Fibroblast of lung (primary cell): ENCODE data around the gene TACR1. TPM values are rescaled to one million over a fixed set of nuclear protein-coding genes. Genes with fewer than 3 reads are reported as not detected.

Source experiments
- DNase-seq, 2 donors: peaks; one replicate each; pipeline versions ENCODE4 v3.0.0 to v3.0.0-alpha.2; 2010; ENCODE audit warnings: low read depth in 2 of 2
- H2AFZ ChIP-seq: 2 replicates; pipeline ENCODE4 v1.5.1; 2012; ENCODE audit warnings: low read length, control low read depth, inconsistent platforms
- H3K27ac ChIP-seq: 2 replicates; pipeline ENCODE4 v1.5.1; 2011; ENCODE audit warnings: low read length, control low read depth; ENCODE audit not compliant: insufficient read depth
- H3K27me3 ChIP-seq: 2 replicates; pipeline ENCODE4 v1.5.1; 2011; ENCODE audit warnings: mild to moderate bottlenecking, low read length; ENCODE audit not compliant: control insufficient read depth, insufficient read depth
- H3K36me3 ChIP-seq: 2 replicates; pipeline ENCODE4 v1.5.1; 2011; ENCODE audit warnings: low read length; ENCODE audit not compliant: control insufficient read depth, insufficient read depth
- H3K4me1 ChIP-seq: 2 replicates; pipeline ENCODE4 v1.5.1; 2011; ENCODE audit warnings: low read length; ENCODE audit not compliant: control insufficient read depth, insufficient read depth; ENCODE audit errors: extremely low read depth
- H3K4me2 ChIP-seq: 2 replicates; pipeline ENCODE4 v1.5.1; 2011; ENCODE audit warnings: low read length, control low read depth; ENCODE audit not compliant: insufficient read depth; ENCODE audit errors: extremely low read depth
- H3K4me3 ChIP-seq, 4 experiments: fragments of 200-600 bp in 1 of 4; sonication (generic) in 1 of 4; replicated peaks in 1 of 4; 2 replicates each; pipeline ENCODE4 v1.5.1; 2011 to 2016; ENCODE audit warnings: low read length in 4 of 4, low read depth in 3 of 4, mild to moderate bottlenecking in 3 of 4, control low read depth in 2 of 4, inconsistent platforms in 1 of 4, mixed read lengths in 1 of 4; ENCODE audit not compliant: insufficient read depth in 1 of 4; ENCODE audit errors: control extremely low read depth in 1 of 4
- H3K79me2 ChIP-seq: 2 replicates; pipeline ENCODE4 v1.5.1; 2012; ENCODE audit warnings: mild to moderate bottlenecking, low read length, inconsistent platforms; ENCODE audit not compliant: control insufficient read depth, insufficient read depth
- H3K9ac ChIP-seq: 2 replicates; pipeline ENCODE4 v1.5.1; 2011; ENCODE audit warnings: mild to moderate bottlenecking, low read length, control low read depth; ENCODE audit not compliant: insufficient read depth
- H3K9me3 ChIP-seq: 2 replicates; pipeline ENCODE4 v1.5.1; 2012; ENCODE audit warnings: low read depth, low read length; ENCODE audit not compliant: control insufficient read depth, insufficient read depth
- H4K20me1 ChIP-seq: 2 replicates; pipeline ENCODE4 v1.5.1; 2011; ENCODE audit warnings: low read length; ENCODE audit not compliant: control insufficient read depth, insufficient read depth; ENCODE audit errors: extremely low read depth
- EZH2 ChIP-seq: IDR thresholded peaks from 2 replicates; pipeline ENCODE4 v1.5.1; 2012; ENCODE audit warnings: low read length, control low read depth, mild to moderate bottlenecking; ENCODE audit errors: missing control alignments
- polyA plus RNA-seq, 2 donors: library from polyadenylated mRNA; depleted of rRNA in 1 of 2; stranded (reverse) in 1 of 2; unstranded in 1 of 2; fragments of >200 nt; gene quantifications; 2 replicates each; pipeline ENCODE4 v1.2.1, GENCODE V29; 2011 to 2012; ENCODE audit warnings: missing spikeins in 1 of 2
- total RNA-seq: library from RNA; depleted of rRNA; stranded (reverse); fragments of >200 nt; gene quantifications from 2 replicates; pipeline ENCODE4 v1.2.1, GENCODE V29; 2014
- TF ChIP-seq, protein P1 (sequence below), 2 donors: IDR thresholded peaks in 1 of 2; conservative IDR thresholded peaks in 1 of 2; 1 replicate in 1 of 2; 2 replicates in 1 of 2; pipeline ENCODE4 v1.5.1; 2011 to 2012; ENCODE audit warnings: low read length in 2 of 2, control low read depth in 1 of 2, inconsistent platforms in 1 of 2, low read depth in 1 of 2, mild to moderate bottlenecking in 1 of 2

TACR1 gene
- total and polyA plus RNA-seq, 2 donors (not counting 1 experiment from before 2014, with no cell fraction given): 0.05 to 0.17 TPM

GRCh38 chr2:75003276-75003675 lies 196.0 kb downstream of the TACR1 start:
- H3K9ac ChIP-seq: no peak overlapping the region
- no peak overlapping the region for H3K4me2 ChIP-seq
- H3K4me1 ChIP-seq: no peaks in the 10 kb centered on the region
- no peaks in the 10 kb centered on the region for H3K9me3 ChIP-seq
- no peaks in the 10 kb centered on the region for H3K79me2 ChIP-seq
- H4K20me1 ChIP-seq: no peaks in the 10 kb centered on the region
- no peak overlapping the region for H2AFZ ChIP-seq
- H3K36me3 ChIP-seq: no peaks in the 10 kb centered on the region
- H3K27ac ChIP-seq: no peak overlapping the region
- TF ChIP-seq, protein P1, sequence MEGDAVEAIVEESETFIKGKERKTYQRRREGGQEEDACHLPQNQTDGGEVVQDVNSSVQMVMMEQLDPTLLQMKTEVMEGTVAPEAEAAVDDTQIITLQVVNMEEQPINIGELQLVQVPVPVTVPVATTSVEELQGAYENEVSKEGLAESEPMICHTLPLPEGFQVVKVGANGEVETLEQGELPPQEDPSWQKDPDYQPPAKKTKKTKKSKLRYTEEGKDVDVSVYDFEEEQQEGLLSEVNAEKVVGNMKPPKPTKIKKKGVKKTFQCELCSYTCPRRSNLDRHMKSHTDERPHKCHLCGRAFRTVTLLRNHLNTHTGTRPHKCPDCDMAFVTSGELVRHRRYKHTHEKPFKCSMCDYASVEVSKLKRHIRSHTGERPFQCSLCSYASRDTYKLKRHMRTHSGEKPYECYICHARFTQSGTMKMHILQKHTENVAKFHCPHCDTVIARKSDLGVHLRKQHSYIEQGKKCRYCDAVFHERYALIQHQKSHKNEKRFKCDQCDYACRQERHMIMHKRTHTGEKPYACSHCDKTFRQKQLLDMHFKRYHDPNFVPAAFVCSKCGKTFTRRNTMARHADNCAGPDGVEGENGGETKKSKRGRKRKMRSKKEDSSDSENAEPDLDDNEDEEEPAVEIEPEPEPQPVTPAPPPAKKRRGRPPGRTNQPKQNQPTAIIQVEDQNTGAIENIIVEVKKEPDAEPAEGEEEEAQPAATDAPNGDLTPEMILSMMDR (conservative IDR thresholded peaks at IDR 0.05 in 1 of 2, IDR thresholded peaks at IDR 0.05 in 1 of 2; ENCODE audit: low read depth in 1 of 2, low read length in 2 of 2): no peak
- no peak for TF ChIP-seq EZH2
- H3K4me3 ChIP-seq: no peak overlapping the region
- no peaks in the 10 kb centered on the region for H3K27me3 ChIP-seq
- DNase-seq: peak in 1 of 2 donors; percentile 9

DNA sequence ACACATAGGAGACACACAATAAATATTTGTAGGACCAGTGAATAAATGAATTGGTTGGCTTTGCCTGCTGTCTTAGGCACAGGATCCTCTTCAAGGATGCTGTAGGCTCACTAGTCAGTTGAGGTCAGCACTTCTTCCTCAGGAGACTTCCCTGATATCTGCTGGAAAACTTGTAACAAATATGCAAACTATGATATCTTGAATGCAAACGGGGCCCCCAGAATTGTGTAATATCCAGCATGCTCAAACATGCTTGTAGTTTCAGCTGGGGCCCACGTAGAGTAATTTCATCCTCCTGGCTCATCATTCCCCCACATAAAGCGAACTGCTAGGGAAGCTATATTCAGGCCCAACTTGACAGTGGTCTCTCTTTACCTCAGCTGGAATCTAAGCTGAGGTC lies 197.3 kb downstream of the TACR1 start:
- no peak overlapping the region for H3K27ac ChIP-seq
- no peaks in the 10 kb centered on the region for H3K27me3 ChIP-seq
- DNase-seq: no peak
- no peak overlapping the region for H3K4me2 ChIP-seq
- no peaks in the 10 kb centered on the region for H3K79me2 ChIP-seq
- no peaks in the 10 kb centered on the region for H3K36me3 ChIP-seq
- H4K20me1 ChIP-seq: no peaks in the 10 kb centered on the region
- no peak overlapping the region for H3K9ac ChIP-seq
- TF ChIP-seq, protein P1 (conservative IDR thresholded peaks at IDR 0.05 in 1 of 2, IDR thresholded peaks at IDR 0.05 in 1 of 2; ENCODE audit: low read depth in 1 of 2, low read length in 2 of 2): no peak
- TF ChIP-seq EZH2: no peak
- no peaks in the 10 kb centered on the region for H3K9me3 ChIP-seq
- H2AFZ ChIP-seq: no peak overlapping the region
- H3K4me1 ChIP-seq: no peaks in the 10 kb centered on the region
- H3K4me3 ChIP-seq: no peak overlapping the region

DNA sequence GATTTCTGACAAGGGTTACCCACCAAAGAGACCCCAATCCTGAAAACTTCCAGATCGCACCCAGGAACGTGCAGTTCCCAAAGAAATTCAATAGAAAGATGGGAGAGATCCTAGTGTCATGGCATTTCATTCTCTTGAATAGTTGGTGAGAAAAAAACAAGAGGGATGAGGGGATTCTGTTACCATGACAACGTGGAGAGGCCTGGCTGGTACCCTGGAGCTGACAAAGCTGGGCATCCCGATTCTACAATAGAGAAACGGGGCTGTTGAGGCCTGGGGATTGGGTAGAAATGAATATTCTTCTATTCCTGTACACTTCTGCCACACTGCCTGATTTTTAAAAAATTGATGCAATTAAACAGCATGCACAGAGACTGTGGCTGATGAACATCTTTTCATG lies 199.9 kb downstream of the TACR1 start:
- TF ChIP-seq EZH2: no peak
- TF ChIP-seq, protein P1 (conservative IDR thresholded peaks at IDR 0.05 in 1 of 2, IDR thresholded peaks at IDR 0.05 in 1 of 2; ENCODE audit: low read depth in 1 of 2, low read length in 2 of 2): no peak
- no peak overlapping the region for H2AFZ ChIP-seq
- no peak overlapping the region for H3K9ac ChIP-seq
- H3K27ac ChIP-seq: no peak overlapping the region
- no peaks in the 10 kb centered on the region for H3K36me3 ChIP-seq
- no peaks in the 10 kb centered on the region for H3K27me3 ChIP-seq
- H3K4me2 ChIP-seq: no peak overlapping the region
- H3K79me2 ChIP-seq: no peaks in the 10 kb centered on the region
- H3K4me1 ChIP-seq: no peaks in the 10 kb centered on the region
- DNase-seq: no peak
- no peaks in the 10 kb centered on the region for H4K20me1 ChIP-seq
- no peak overlapping the region for H3K4me3 ChIP-seq
- no peaks in the 10 kb centered on the region for H3K9me3 ChIP-seq

Other genes with a start within 250 kb of the TACR1 start
- gene POLE4, start 240.9 kb downstream of the TACR1 start, total RNA-seq: 26.3 and 26.7 TPM in 2 replicates
- gene POLE4, start 240.9 kb downstream of the TACR1 start, polyA plus RNA-seq: 28.9 and 35.5 TPM in 2 replicates